PFSK-1 (cell line): ENCODE data around the gene ACOT7.

Experiments used
- FOXP2 ChIP-seq: optimal IDR thresholded peaks from 2 replicates; pipeline ENCODE3; 2011; ENCODE audit warnings: borderline replicate concordance, control low read depth, inconsistent platforms; ENCODE audit not compliant: insufficient read depth; ENCODE audit errors: extremely low read length, extremely low read depth
- POLR2AphosphoS5 ChIP-seq: IDR thresholded peaks from 2 replicates; pipeline ENCODE4 v1.6.1; 2012; ENCODE audit warnings: low read depth, mild to moderate bottlenecking, control low read depth, low read length, moderate library complexity
- REST ChIP-seq, 2 experiments: IDR thresholded peaks; 2 replicates each; pipeline versions ENCODE4 v1.6.1 to v1.8.0; 2011 to 2012; ENCODE audit warnings: low read depth in 2 of 2, low read length in 2 of 2, control low read depth in 1 of 2, inconsistent platforms in 1 of 2, mild to moderate bottlenecking in 1 of 2, moderate library complexity in 1 of 2; ENCODE audit not compliant: insufficient read depth in 1 of 2
- SIN3A ChIP-seq: IDR thresholded peaks from 2 replicates; pipeline ENCODE4 v1.6.1; 2012; ENCODE audit warnings: mild to moderate bottlenecking, low read length, moderate library complexity, borderline replicate concordance; ENCODE audit not compliant: insufficient read depth
- TAF1 ChIP-seq: IDR thresholded peaks from 2 replicates; pipeline ENCODE4 v1.6.1; 2012; ENCODE audit warnings: low read length, control low read depth, borderline replicate concordance; ENCODE audit not compliant: insufficient read depth

The ACOT7 gene

GRCh38 chr1:6248161-6248776 is 145.3 kb downstream of the ACOT7 start:
- no peak for TF ChIP-seq TAF1
- TF ChIP-seq FOXP2, result no peak
- TF ChIP-seq REST (IDR thresholded peaks at IDR 0.05; ENCODE audit: insufficient read depth in 1 of 2, low read depth in 2 of 2, low read length in 2 of 2), result no peak
- TF ChIP-seq SIN3A, result no peak
- no peak for TF ChIP-seq POLR2AphosphoS5

- TF ChIP-seq FOXP2, result no peak
- TF ChIP-seq POLR2AphosphoS5, result no peak
- no peak for TF ChIP-seq TAF1
- TF ChIP-seq REST (IDR thresholded peaks at IDR 0.05; ENCODE audit: insufficient read depth in 1 of 2, low read depth in 2 of 2, low read length in 2 of 2), result no peak
- TF ChIP-seq SIN3A, result no peak
These were observed 145.9 kb downstream of the ACOT7 start for GRCh38 chr1:6247651-6248050.

GRCh38 chr1:6246497-6247467 is 146.8 kb downstream of the ACOT7 start:
- TF ChIP-seq SIN3A (no peak), TAF1 (no peak), FOXP2 (peak; percentile 44), REST (IDR thresholded peaks at IDR 0.05; ENCODE audit: insufficient read depth in 1 of 2, low read depth in 2 of 2, low read length in 2 of 2) (peak; percentile 56 to 65; a peak in 2 of 4 replicates), POLR2AphosphoS5 (no peak)

- TF ChIP-seq POLR2AphosphoS5 (no peak), REST (IDR thresholded peaks at IDR 0.05; ENCODE audit: insufficient read depth in 1 of 2, low read depth in 2 of 2, low read length in 2 of 2) (peak in 1 of 2 experiments; percentile 46; a peak in 2 of 4 replicates)
These were observed 147.6 kb downstream of the ACOT7 start for GRCh38 chr1:6245869-6246496.
